HG03139 (cell line): ENCODE measurements around the gene MMP14.
A peak's percentile ranks its signal among the peaks of the same experiment; 100 is the strongest.

ENCODE experiments used
- ATAC-seq: cut with Tn5 transposase; IDR thresholded peaks from one replicate; pipeline ENCODE4 v1.9.1; 2021; ENCODE audit not compliant: unreplicated experiment

The MMP14 gene

DNA sequence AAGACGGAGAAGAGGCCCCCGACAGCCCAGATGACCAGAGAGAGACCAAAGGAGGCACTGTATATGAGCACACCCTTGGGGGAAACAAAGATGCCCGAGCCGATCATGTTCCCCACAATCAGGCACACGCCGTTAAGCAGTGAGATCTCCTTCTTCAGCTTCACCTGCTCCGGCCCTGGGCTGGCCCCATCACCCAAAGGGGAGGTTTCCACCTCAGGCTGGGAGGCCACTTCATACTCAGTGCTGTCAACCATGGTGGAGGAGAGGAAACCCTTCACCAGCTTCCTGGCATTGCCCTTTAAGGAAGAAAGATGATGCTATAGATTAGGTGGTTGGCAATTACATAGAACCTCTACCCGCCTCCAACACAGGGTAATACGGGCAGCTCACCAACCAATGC lies 23.2 kb upstream of the MMP14 start:
- ATAC-seq: no peak

DNA sequence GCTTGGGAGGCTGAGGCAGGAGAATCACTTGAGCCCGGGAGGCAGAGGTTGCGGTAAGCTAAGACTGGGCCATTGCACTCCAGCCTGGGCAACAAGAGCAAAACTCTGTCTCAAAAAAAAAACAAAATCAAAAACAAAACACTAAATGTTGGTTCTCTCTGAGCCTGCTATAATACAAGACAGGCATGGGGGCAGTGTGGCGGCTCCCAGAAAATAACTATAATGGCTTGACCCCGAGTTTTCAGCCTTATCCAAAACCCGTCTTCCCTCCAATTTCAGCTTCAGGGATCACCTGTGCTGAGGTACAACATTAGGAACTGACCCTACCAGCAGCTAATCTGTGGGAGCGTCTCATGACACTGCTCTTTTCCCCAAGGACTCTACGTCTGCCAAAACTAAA lies 22.0 kb upstream of the MMP14 start:
- no peak for ATAC-seq

DNA sequence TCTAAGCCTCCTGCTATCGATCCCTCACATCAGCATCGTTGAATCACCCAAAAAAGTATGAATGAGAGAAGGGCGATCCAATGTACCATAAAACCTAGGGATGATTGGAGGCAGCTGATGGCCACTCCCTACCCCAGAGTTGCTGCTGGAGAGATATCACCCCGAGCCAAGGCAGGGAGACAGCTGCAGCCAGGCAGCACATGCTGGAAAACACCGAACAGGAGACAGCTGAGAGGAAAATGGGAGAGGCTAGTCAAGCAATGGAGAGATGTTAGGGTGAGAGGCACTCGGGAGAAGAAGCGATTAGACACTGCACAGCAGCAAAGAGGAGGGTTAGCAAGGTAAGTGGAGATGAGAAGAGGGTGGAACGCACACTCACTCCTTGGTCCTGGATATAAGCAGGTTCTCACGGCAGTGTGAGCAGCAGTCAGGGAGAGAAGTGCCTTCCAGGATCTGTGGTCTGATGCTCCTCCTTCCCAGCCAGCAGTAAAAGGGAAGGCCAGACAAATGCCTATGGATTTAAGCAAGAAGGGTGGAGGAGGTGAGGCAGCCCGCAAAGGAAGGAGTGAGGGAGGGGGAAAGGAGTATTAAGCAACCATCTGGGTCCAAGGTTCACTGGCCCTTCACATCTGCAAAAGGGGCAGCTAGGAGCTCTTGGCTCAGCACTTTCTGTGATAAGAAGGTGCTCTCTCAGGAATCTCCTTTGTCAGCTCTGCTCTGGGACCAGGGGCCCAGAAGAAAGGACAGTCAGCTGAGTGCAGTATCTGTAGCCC lies 21.3 kb upstream of the MMP14 start, which contains the start of gene SLC7A7:
SLC7A7 (minus strand) TSS at position 495 of the 773 bp plus-strand sequence. CDS start 2,037 bp downstream, outside the sequence.
- no peak for ATAC-seq

DNA sequence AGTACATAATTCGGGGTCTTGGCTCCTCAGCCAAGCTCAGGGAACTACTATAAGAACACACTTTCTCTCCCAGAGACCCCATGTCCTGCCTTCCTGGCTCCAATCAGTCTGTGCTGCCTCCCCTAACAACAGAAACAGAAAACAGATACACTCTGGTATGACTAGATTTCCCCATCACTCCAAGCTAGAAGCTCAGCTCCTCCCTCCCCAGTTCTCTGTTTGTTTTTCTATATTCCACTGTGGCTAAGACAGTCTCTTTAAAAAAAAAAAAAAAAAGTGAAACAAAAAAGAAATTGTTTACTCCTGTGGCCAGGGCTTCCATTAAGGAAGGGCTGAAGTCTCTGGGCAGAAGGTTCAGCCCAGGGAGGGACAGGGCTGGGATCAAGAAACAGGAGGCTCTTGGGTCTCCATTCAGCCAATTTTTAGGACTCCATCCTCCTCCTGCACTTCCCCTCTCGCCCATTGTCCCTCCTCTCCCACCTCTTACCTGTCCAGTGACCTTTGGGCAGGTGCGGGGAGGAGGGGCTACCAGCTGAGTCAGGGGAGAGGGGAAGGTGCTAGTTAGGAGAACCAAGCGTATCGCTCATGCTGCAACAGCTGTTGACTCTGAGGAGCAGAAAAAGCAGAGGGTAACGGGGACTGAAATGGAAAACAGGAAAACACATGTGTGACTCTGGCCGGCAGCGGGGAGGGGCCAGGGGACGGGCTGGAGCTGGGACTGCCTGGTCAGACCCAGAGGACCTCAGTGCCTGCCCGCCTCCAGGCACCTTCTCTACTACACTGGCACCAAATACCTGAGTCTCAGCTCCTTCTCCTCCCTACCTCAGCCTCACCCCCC lies 17.0 kb upstream of the MMP14 start:
- ATAC-seq: no peak

DNA sequence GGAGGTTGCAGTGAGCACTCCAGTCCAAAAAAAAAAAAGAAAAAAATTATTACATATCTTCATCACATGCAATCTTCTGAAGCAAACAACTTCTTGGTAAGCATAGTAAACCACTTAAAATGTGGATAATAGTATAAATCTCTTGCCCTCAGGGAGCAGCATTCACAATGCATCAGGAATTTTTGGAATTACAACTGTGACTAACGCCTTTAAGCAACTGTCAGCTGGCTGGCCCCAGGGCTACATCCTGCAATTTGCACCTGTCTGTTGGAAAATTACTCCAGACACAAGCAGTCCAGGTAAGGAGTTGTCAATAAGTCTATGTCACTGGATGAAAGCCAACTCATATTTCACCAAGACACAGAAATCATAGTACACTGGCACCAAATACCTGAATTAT lies 15.7 kb upstream of the MMP14 start:
- no peak for ATAC-seq

DNA sequence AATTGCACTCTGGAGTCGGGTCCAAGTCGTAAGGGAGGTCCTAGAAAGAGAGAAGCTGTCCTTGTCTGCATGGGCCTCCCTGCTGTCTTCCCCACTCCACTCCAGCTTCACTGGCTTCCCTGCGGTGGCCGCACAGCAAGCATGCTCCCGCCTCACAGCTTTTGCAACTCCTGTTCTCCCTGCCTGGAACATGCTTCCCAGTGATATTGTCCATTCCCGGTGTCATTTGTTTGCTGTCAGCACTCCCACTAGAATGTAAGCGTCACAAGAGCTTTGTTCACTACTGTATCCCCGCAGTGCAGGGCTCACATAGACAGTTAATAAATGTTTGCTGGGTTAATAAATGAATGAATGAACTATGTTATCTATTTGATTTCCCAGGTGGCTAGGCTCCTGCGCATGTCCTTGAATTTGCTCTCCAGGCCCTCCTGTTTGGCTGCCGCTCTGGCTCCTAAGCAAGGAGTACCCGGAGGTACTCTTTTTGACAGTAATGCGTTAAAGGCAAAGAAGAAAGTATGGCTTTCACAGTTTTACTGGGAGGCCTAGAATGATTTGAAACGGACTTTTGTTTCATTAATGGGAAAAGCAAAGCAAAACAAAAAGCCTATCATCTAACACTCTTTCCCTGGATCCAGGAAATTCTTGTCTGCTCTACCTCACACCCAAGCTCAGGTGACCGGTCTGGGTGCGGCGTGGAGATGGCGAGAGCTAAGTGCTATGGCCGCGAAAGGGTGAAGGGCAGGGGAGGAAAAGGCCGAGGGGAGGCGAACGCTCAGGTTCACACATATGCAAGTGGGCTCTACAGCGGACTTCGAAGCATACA lies 15.0 kb upstream of the MMP14 start:
- ATAC-seq: no peak

DNA sequence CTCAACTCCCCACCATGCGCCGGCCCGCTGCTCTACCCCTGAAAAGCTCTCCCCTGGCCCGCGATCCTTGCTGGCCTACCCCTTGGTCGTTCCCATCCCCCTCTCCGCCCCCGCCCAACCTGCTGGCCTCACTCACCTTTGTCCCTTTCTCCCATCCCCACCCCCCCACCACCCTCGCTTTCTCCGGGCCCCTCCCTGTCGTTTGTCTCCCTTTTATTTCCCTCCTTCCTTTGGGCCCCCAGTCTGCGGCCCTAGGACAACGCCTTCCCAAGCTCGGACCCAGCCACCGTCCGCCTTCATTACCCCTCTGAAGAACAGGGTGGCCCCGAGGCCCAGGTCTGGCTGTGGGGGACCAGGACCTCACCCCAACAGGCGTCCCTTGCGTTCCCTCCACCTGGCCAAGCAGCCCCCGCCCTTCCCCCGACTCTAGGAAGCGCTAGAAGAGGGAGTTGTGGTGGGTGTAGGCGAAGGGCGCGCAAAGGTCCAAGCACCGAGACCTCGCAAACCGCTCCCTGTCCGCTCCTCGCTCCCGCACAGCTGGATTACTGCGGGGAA lies 14.3 kb upstream of the MMP14 start:
- no peak for ATAC-seq

DNA sequence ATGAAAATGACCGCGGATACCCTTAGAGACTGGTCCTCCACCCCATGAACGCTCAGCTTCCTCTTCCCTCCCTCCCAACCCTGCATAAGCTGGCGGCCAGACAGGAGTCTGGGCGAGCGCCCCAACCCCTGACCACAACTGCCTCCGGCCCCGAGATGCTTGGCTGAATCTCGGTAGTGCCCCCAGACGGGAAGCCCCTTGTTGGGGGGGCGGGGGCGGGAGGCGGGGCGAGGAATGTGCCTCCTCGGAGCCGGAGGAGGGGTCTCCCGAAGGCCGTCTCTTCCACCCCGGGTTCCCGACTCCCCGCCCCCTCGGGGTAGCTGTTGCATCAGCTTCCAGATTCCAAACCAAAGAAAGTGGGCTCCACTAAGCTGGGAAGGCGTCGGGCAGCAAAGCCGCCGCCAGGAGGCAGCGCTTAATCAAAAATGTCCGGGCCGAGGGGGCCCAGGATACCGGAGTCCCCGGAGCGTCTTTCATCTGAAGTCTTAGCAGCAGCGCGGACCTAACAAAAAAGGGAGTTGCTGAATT lies 13.8 kb upstream of the MMP14 start:
- peak; percentile 52 for ATAC-seq

DNA sequence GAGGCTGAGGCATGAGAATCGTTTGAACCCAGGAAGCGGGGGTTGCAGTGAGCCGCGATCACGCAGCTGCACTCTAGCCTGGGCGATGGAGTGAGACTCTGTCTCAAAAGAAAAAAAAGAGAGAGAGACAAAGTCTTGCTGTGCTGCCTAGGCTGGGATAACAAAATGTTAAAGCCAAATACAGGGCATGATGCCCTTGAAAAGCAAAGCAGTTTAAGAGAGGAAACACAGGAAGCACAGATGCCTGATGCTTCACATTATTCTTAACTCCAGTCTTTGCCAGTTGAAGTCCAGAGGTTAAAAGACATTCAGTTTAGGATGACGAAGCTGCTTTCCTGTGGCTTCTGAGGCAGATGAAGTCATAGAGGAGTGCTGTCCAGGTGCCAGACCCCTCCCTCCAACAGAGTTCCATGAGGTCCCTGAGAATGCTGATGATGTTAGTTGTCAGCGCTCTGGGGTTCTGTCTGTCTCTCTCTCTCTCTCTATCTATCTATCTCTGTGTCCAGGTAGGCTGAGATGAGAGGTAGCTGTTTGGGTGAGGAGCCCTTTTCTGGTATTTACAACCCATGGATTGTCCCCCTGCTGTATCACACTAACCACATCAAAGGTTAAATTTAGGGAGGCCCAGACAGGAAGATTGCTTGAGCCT lies 11.6 kb upstream of the MMP14 start:
- ATAC-seq: no peak

DNA sequence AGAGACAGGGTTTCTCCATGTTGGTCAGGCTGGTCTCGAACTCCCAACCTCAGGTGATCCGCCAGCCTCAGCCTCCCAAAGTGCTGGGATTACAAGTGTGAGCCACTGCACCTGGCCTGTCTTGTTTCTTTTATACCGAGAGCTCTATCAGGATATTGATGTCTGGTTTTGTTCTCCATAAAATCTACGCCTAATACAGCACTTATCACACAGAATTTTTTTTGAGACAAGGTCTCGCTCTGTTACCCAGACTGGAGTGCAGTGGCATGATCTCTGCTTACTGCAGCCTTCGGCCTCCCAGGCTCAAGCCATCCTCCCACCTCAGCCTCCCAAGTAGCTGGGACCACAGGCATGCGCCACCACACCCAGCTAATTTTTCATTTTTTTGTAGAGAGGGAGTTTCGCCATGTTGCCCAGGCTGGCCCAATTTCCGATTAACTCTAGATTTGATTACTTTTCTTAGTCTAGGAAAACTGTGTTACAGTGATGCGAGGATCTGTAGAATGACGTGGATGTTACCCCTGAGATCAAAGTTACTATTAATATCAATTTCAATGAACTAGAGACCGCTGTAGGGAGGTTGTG lies 7.2 kb upstream of the MMP14 start:
- ATAC-seq: peak; percentile 14

DNA sequence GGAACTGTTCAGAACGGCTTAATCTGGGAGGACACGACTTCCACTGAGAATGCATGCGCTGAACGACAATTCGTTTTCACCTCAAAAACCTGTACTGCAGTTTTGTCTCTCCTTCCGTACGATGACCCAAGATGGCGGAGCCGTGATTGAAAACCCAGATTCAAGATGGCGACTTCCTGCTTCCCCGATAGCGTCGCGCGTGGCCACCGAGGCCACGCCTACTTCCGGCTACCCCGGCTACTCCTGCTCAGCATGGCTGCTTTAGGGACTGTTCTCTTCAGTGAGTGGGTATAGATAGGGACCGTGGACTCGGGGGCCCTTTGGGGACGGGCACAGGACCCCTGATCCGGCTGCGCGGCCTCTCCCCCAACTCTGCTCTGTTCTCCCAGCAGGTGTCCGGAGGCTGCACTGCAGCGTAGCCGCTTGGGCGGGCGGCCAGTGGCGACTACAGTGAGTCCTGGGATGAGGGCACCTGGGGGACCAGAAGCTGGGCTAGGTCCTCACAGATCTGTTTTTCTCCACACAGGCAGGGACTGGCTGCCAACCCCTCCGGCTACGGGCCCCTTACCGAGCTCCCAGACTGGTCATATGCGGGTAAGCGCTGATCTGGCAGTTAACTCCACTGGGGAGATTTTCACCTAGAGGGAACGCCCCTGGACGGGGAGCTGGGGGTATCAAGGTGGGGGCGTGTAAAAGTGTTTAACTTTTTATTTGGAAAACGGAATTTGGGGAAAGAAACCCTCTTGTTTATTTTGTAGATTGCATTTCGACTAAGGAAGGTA lies 6.5 kb upstream of the MMP14 start, which contains the start of gene MRPL52:
MRPL52 (plus strand) TSS at position 227 of the 782 bp plus-strand sequence; CDS start at position 253, 26 bp downstream.
- ATAC-seq: peak; percentile 94

DNA sequence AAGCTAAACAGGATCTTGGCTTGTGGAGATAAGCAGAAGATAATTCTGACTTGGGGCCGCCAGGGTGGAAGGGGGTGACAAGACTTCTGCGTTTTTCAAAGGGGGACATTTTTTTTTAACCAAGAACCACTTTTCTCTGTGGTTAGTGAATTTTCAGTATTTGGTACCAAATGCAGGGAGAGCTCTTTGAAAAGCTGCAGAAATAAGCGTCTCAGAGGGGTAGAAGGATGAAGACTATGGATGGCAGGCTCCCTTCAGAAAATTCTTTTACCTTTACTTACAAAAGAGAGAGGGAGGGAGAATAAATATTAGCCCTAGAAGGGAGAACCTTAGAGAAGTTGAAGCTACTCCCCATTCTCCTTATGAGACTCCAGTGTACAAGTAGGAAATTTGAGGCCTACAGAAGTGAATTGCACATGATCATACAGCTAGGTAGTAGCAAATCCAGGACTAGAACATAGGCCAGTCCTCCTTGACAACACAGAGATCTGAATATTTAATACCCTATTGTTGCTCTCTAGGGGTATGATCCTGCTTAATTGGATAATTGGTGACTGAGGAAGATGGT lies 5.9 kb upstream of the MMP14 start:
- no peak for ATAC-seq

DNA sequence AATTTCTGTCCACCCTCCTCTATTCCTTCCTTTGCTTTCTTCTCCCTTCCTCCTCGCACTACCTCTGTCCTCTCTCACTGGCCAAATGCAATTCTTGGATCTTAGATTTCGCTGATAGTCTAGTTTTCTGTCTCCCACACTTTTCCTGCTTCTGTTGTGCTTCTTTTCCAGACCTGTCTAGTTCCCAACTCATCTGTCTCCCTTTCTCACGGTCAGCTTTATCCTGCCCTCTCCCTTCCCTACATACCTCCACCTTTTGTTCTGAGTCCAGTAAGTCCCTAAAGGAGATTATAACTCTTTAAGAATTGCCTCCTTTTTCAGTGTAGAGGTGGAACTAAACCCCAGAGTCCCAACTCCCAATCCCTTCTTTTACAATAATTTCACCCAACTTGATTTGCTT lies 880 bp upstream of the MMP14 start:
- no peak for ATAC-seq

DNA sequence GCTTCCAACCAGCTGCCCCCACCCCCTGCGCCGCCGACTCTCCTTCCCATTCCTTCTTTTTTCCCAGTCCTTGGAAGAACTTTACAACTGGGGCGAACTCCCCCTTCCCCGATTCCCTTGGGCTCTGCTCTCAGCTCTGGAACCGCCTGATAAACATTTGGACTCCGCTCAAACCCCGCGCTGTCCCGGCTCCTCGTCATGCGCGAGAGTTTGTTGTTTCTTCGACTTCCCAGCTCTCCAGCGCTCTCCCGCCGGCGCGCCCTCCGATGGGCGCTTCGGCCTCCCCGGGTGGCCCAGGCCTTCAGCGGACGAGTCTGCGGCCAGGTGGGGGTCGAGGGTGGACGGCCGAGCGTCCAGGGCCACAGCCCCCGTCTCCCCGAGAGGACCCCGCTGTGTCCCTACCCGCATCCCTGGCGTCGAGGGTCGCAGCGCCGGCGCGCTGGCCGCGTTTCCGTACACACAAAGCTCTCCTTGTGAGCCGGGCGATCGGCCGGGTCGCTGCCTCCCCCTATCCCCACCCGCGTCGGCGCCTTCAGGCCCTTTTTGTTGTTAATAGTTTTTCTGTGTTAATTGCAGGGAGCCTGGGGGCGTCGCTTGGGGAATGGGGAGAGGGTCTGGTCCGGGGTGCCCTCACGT lies 847 bp downstream of the MMP14 start:
- no peak for ATAC-seq

DNA sequence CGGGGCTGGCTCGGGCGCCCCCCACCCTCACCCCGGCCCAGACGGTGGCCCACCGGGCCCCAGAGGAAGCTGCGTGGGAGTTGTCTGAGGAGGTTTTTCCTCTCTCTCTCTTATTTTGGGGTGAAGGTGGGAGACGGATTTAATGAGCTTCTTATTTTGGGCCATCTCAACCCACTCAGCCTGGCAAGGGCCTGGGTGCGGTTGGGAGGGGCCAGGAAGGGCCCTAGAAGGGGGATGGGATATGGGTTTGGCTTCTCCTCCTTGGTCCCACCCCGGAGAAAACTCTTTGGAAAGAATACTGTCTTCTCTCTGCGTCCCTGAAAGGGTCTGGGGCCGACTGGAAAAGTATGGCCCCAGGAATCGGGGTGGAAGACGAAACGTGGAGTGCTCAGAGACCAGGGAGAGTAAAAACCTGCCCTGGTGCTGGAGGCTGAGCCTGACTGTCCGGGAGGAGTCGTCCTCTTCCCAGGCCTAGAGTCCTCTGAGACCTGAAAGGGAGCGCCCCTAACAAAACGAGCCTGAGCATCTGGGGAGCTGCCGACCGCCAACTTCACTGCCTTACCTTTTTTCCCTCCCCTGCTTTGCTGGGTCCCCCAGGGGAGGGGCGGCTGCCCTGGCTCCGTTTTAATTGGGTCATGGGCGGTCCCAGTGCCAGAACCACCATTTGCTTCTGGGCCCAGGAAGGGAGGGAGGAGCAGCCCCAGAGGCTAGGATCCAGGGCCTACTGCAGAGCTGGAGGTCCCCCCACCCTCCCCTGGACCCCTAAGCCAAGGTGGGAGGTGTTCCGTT lies 1.6 kb downstream of the MMP14 start:
- no peak for ATAC-seq

DNA sequence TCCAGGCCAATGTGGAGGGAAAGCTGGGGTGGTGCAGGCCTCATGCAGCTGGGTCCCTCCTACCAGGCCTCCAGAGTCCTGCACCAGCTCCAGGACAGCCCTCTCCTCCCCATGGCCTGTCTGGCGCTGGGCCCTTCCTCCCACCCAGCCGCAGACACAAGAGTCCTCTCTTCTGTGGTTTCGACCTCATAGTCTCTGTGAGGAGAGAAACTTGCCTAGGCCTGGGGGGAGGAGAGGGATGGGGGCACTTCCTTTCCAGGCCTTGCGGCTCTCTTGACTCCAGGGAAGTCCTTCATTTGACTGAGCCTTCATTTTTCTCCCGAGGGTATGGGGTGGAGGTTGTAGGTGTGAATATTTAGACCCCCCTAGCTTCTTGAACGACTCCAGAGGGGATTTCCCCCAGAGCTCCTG lies 2.3 kb downstream of the MMP14 start:
- no peak for ATAC-seq

DNA sequence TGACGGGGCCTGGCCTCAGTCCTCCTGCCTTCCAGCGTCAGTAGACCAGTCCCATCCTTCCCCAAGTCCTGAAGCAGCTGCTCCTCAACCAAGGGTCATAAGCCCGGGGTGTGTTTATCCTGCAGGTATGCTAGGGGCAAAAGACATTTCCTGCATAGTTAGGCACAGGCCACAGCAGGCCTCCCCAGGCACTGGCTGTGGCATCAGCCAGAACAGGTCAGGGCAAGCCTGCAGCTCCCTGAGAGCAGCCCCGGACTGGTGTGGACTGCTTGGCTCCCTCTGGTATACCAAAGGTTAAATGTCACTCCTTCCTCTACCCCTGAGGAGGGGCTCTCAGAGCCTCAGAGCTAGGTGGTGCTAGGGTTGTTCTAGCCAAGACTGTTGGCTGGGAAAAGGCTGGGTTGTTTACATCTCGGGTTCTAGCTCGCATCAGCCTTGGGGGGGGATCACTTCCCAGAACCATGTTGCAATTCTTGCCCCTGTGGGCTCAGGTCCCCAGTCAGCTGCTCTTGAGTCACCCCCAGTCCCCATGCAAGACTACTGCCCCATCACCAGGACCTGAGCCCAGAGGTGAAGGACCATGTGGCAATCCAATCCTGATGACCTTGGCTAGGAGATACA lies 2.9 kb downstream of the MMP14 start:
- no peak for ATAC-seq
